ENCODE results near the gene KRTAP12-3.
"Not testable (repeated sequence)": the region's sequence is repeated elsewhere in the genome, so short reads cannot be mapped to it uniquely, and the experiment has no call there.

Gene KRTAP12-3

GRCh38 chr21:44627831-44628233, 29.9 kb upstream of the KRTAP12-3 start:
- DNase-seq: not testable (repeated sequence)

- DNase-seq: no peak
Measured at GRCh38 chr21:44628707-44629391, 28.9 kb upstream of the KRTAP12-3 start.

- DNase-seq: no peak
Measured at GRCh38 chr21:44630440-44630839, 27.3 kb upstream of the KRTAP12-3 start.

GRCh38 chr21:44632067-44632466, 25.7 kb upstream of the KRTAP12-3 start:
- no peak for DNase-seq

- no peak for DNase-seq
Measured at GRCh38 chr21:44636209-44637017, 21.3 kb upstream of the KRTAP12-3 start.

- no peak for DNase-seq
Measured at GRCh38 chr21:44637018-44637850, 20.5 kb upstream of the KRTAP12-3 start, which contains the start of gene KRTAP10-10. Gene KRTAP10-10, plus strand, starts transcription at chr21:44637356. Its CDS starts 62 bp downstream, at chr21:44637418.

- not testable (repeated sequence) for DNase-seq
Measured at GRCh38 chr21:44637851-44638348, 19.8 kb upstream of the KRTAP12-3 start.

GRCh38 chr21:44638506-44639330, 19.0 kb upstream of the KRTAP12-3 start:
- DNase-seq: not testable (repeated sequence)

GRCh38 chr21:44639331-44639655, 18.4 kb upstream of the KRTAP12-3 start:
- no peak for DNase-seq

- no peak for DNase-seq
Measured at GRCh38 chr21:44640761-44641160, 17.0 kb upstream of the KRTAP12-3 start.

- DNase-seq: no peak
Measured at GRCh38 chr21:44643741-44644310, 13.9 kb upstream of the KRTAP12-3 start.

GRCh38 chr21:44644878-44645277, 12.9 kb upstream of the KRTAP12-3 start:
- DNase-seq: no peak

GRCh38 chr21:44646366-44647221, 11.1 kb upstream of the KRTAP12-3 start, which contains the start of gene KRTAP10-11:
Gene KRTAP10-11, plus strand, starts transcription at chr21:44646414. Its CDS starts 45 bp downstream, at chr21:44646459.
- not testable (repeated sequence) for DNase-seq

GRCh38 chr21:44647222-44647552, 10.5 kb upstream of the KRTAP12-3 start:
- DNase-seq: no peak

GRCh38 chr21:44648557-44649311, 9.0 kb upstream of the KRTAP12-3 start:
- DNase-seq: no peak

GRCh38 chr21:44649521-44650100, 8.1 kb upstream of the KRTAP12-3 start:
- DNase-seq: no peak

- DNase-seq: no peak
Measured at GRCh38 chr21:44650265-44650972, 7.3 kb upstream of the KRTAP12-3 start.

- DNase-seq: no peak
Measured at GRCh38 chr21:44650973-44651675, 6.6 kb upstream of the KRTAP12-3 start.

Data from OCI-M1 (cell line).